ENCODE measurements around the gene TSPAN18.

GRCh38 chr11:44848963-44849350 is 122.2 kb downstream of the TSPAN18 start:
- TF ChIP-seq POLR2A (IDR thresholded peaks at IDR 0.05; ENCODE audit: low read depth, low read length): no peak
- no peak for TF ChIP-seq TAF1 (IDR thresholded peaks at IDR 0.05; ENCODE audit: borderline replicate concordance, low read depth, low read length)
- no peak for TF ChIP-seq POLR2AphosphoS5 (IDR thresholded peaks at IDR 0.05; ENCODE audit: low read depth, low read length)
